Measurements from ENCODE around the gene KANSL1.

KANSL1 gene

GRCh38 chr17:46064460-46064859 is 128.8 kb downstream of the KANSL1 start:
- H4K91ac ChIP-seq (ENCODE audit: low read length) = no peak overlapping the region
- H3K4me1 ChIP-seq (ENCODE audit: control insufficient read depth, insufficient read depth, low read depth, low read length) = peaks cover 5% of the 10 kb centered on the region
- no peak overlapping the region for H2BK120ac ChIP-seq (ENCODE audit: low read depth, low read length)
- H2BK15ac ChIP-seq (ENCODE audit: low read depth, poor library complexity, severe bottlenecking) = no peak overlapping the region
- no peaks in the 10 kb centered on the region for H3K9me3 ChIP-seq (ENCODE audit: control insufficient read depth, low read length)
- DNase-seq = no peak
- no peak overlapping the region for H3K4me2 ChIP-seq (ENCODE audit: low read length, poor library complexity, severe bottlenecking)
- peaks cover 17 to 54% of the 10 kb centered on the region in 2 experiments for H3K36me3 ChIP-seq (ENCODE audit: control insufficient read depth in 1 of 2, insufficient read depth in 2 of 2, low read depth in 1 of 2, low read length in 2 of 2)
- no peak overlapping the region for H3K14ac ChIP-seq (ENCODE audit: low read length in 2 of 2)
- no peak overlapping the region for H2BK5ac ChIP-seq (ENCODE audit: low read depth, low read length, poor library complexity, severe bottlenecking)
- no peak overlapping the region for H2AFZ ChIP-seq (ENCODE audit: low read depth, low read length)
- no peak overlapping the region for H2BK12ac ChIP-seq (ENCODE audit: low read length in 2 of 2)
- H3K9ac ChIP-seq (ENCODE audit: low read length) = no peak overlapping the region
- H3K79me1 ChIP-seq (replicated peaks; ENCODE audit: low read length, poor library complexity, severe bottlenecking) = peaks cover 18% of the 10 kb centered on the region
- no peak overlapping the region for H3K4me3 ChIP-seq (ENCODE audit: insufficient read depth in 1 of 2, low read depth in 1 of 2, low read length in 2 of 2)
- no peak overlapping the region for H3K18ac ChIP-seq (ENCODE audit: low read depth in 1 of 2, low read length in 2 of 2)
- H3K27ac ChIP-seq (ENCODE audit: low read length, poor library complexity, severe bottlenecking) = peak overlapping the region; percentile 33
- no peak overlapping the region for H3K23ac ChIP-seq (ENCODE audit: low read length in 2 of 2)
- H2AK5ac ChIP-seq (ENCODE audit: low read length, severe bottlenecking) = peak overlapping the region; percentile 27
- no peak overlapping the region for H3K4ac ChIP-seq (ENCODE audit: low read depth in 1 of 2, low read length in 2 of 2)
- 97% methylated on average over 1 of the region's 1 CpG for WGBS
- no peak overlapping the region for H4K8ac ChIP-seq (ENCODE audit: low read length)
- no peaks in the 10 kb centered on the region for H3K27me3 ChIP-seq (ENCODE audit: control insufficient read depth in 1 of 2, insufficient read depth in 1 of 2, low read length in 2 of 2)

- no peak overlapping the region for H3K9ac ChIP-seq (ENCODE audit: low read length)
- H2BK120ac ChIP-seq (ENCODE audit: low read depth, low read length) = no peak overlapping the region
- H2BK12ac ChIP-seq (ENCODE audit: low read length in 2 of 2) = no peak overlapping the region
- DNase-seq = peak; percentile 70
- H3K27ac ChIP-seq (ENCODE audit: low read length, poor library complexity, severe bottlenecking) = peak overlapping the region; percentile 62
- no peak overlapping the region for H2AFZ ChIP-seq (ENCODE audit: low read depth, low read length)
- WGBS = 4% methylated on average over 2 of the region's 2 CpGs
- H3K27me3 ChIP-seq (ENCODE audit: control insufficient read depth in 1 of 2, insufficient read depth in 1 of 2, low read length in 2 of 2) = no peaks in the 10 kb centered on the region
- no peak overlapping the region for H3K14ac ChIP-seq (ENCODE audit: low read length in 2 of 2)
- H3K79me1 ChIP-seq (replicated peaks; ENCODE audit: low read length, poor library complexity, severe bottlenecking) = peaks cover 16% of the 10 kb centered on the region
- H3K4me1 ChIP-seq (ENCODE audit: control insufficient read depth, insufficient read depth, low read depth, low read length) = peaks cover 4% of the 10 kb centered on the region
- no peak overlapping the region for H4K91ac ChIP-seq (ENCODE audit: low read length)
- H2AK5ac ChIP-seq (ENCODE audit: low read length, severe bottlenecking) = no peak overlapping the region
- no peak overlapping the region for H2BK5ac ChIP-seq (ENCODE audit: low read depth, low read length, poor library complexity, severe bottlenecking)
- no peak overlapping the region for H3K18ac ChIP-seq (ENCODE audit: low read depth in 1 of 2, low read length in 2 of 2)
- H3K9me3 ChIP-seq (ENCODE audit: control insufficient read depth, low read length) = no peaks in the 10 kb centered on the region
- peaks cover 17 to 62% of the 10 kb centered on the region in 2 experiments for H3K36me3 ChIP-seq (ENCODE audit: control insufficient read depth in 1 of 2, insufficient read depth in 2 of 2, low read depth in 1 of 2, low read length in 2 of 2)
- no peak overlapping the region for H4K8ac ChIP-seq (ENCODE audit: low read length)
- H3K4ac ChIP-seq (ENCODE audit: low read depth in 1 of 2, low read length in 2 of 2) = no peak overlapping the region
- H3K4me3 ChIP-seq (ENCODE audit: insufficient read depth in 1 of 2, low read depth in 1 of 2, low read length in 2 of 2) = no peak overlapping the region
- no peak overlapping the region for H2BK15ac ChIP-seq (ENCODE audit: low read depth, poor library complexity, severe bottlenecking)
- H3K23ac ChIP-seq (ENCODE audit: low read length in 2 of 2) = no peak overlapping the region
- H3K4me2 ChIP-seq (ENCODE audit: low read length, poor library complexity, severe bottlenecking) = peak overlapping the region; percentile 49
Measured at GRCh38 chr17:46063241-46063640, 130.0 kb downstream of the KANSL1 start.

- 99% methylated on average over 4 of the region's 5 CpGs for WGBS
- H2BK15ac ChIP-seq (ENCODE audit: low read depth, poor library complexity, severe bottlenecking) = no peak overlapping the region
- H3K9ac ChIP-seq (ENCODE audit: low read length) = no peak overlapping the region
- peak; percentile 33 for DNase-seq
- peaks cover 15 to 49% of the 10 kb centered on the region in 2 experiments for H3K36me3 ChIP-seq (ENCODE audit: control insufficient read depth in 1 of 2, insufficient read depth in 2 of 2, low read depth in 1 of 2, low read length in 2 of 2)
- no peak overlapping the region for H3K4me2 ChIP-seq (ENCODE audit: low read length, poor library complexity, severe bottlenecking)
- no peak overlapping the region for H2BK120ac ChIP-seq (ENCODE audit: low read depth, low read length)
- H3K4me3 ChIP-seq (ENCODE audit: insufficient read depth in 1 of 2, low read depth in 1 of 2, low read length in 2 of 2) = no peak overlapping the region
- peaks cover 5% of the 10 kb centered on the region for H3K4me1 ChIP-seq (ENCODE audit: control insufficient read depth, insufficient read depth, low read depth, low read length)
- H3K14ac ChIP-seq (ENCODE audit: low read length in 2 of 2) = no peak overlapping the region
- H3K23ac ChIP-seq (ENCODE audit: low read length in 2 of 2) = no peak overlapping the region
- H2BK5ac ChIP-seq (ENCODE audit: low read depth, low read length, poor library complexity, severe bottlenecking) = no peak overlapping the region
- H2AK5ac ChIP-seq (ENCODE audit: low read length, severe bottlenecking) = no peak overlapping the region
- no peak overlapping the region for H3K27ac ChIP-seq (ENCODE audit: low read length, poor library complexity, severe bottlenecking)
- no peaks in the 10 kb centered on the region for H3K9me3 ChIP-seq (ENCODE audit: control insufficient read depth, low read length)
- H2BK12ac ChIP-seq (ENCODE audit: low read length in 2 of 2) = no peak overlapping the region
- no peak overlapping the region for H3K4ac ChIP-seq (ENCODE audit: low read depth in 1 of 2, low read length in 2 of 2)
- no peak overlapping the region for H2AFZ ChIP-seq (ENCODE audit: low read depth, low read length)
- H3K79me1 ChIP-seq (replicated peaks; ENCODE audit: low read length, poor library complexity, severe bottlenecking) = peaks cover 15% of the 10 kb centered on the region
- no peak overlapping the region for H4K91ac ChIP-seq (ENCODE audit: low read length)
- H4K8ac ChIP-seq (ENCODE audit: low read length) = no peak overlapping the region
- H3K18ac ChIP-seq (ENCODE audit: low read depth in 1 of 2, low read length in 2 of 2) = no peak overlapping the region
- no peaks in the 10 kb centered on the region for H3K27me3 ChIP-seq (ENCODE audit: control insufficient read depth in 1 of 2, insufficient read depth in 1 of 2, low read length in 2 of 2)
Measured at GRCh38 chr17:46061435-46061834, 131.8 kb downstream of the KANSL1 start.

GRCh38 chr17:46060461-46060860 is 132.8 kb downstream of the KANSL1 start:
- no CpG with 5 or more reads among the region's 2 CpGs for WGBS
- peak overlapping the region; percentile 84 for H3K27ac ChIP-seq (ENCODE audit: low read length, poor library complexity, severe bottlenecking)
- no peak for DNase-seq
- no peak overlapping the region for H2BK120ac ChIP-seq (ENCODE audit: low read depth, low read length)
- H3K9me3 ChIP-seq (ENCODE audit: control insufficient read depth, low read length) = no peaks in the 10 kb centered on the region
- H2BK5ac ChIP-seq (ENCODE audit: low read depth, low read length, poor library complexity, severe bottlenecking) = no peak overlapping the region
- H4K8ac ChIP-seq (ENCODE audit: low read length) = no peak overlapping the region
- no peak overlapping the region for H2AFZ ChIP-seq (ENCODE audit: low read depth, low read length)
- no peak overlapping the region for H3K14ac ChIP-seq (ENCODE audit: low read length in 2 of 2)
- no peak overlapping the region for H3K4me2 ChIP-seq (ENCODE audit: low read length, poor library complexity, severe bottlenecking)
- no peak overlapping the region for H3K9ac ChIP-seq (ENCODE audit: low read length)
- no peak overlapping the region for H4K91ac ChIP-seq (ENCODE audit: low read length)
- no peak overlapping the region for H2AK5ac ChIP-seq (ENCODE audit: low read length, severe bottlenecking)
- H2BK15ac ChIP-seq (ENCODE audit: low read depth, poor library complexity, severe bottlenecking) = no peak overlapping the region
- H3K4me1 ChIP-seq (ENCODE audit: control insufficient read depth, insufficient read depth, low read depth, low read length) = peaks cover 5% of the 10 kb centered on the region
- peaks cover 11% of the 10 kb centered on the region for H3K79me1 ChIP-seq (replicated peaks; ENCODE audit: low read length, poor library complexity, severe bottlenecking)
- no peak overlapping the region for H2BK12ac ChIP-seq (ENCODE audit: low read length in 2 of 2)
- no peak overlapping the region for H3K18ac ChIP-seq (ENCODE audit: low read depth in 1 of 2, low read length in 2 of 2)
- peaks cover 9 to 40% of the 10 kb centered on the region in 2 experiments for H3K36me3 ChIP-seq (ENCODE audit: control insufficient read depth in 1 of 2, insufficient read depth in 2 of 2, low read depth in 1 of 2, low read length in 2 of 2)
- H3K4ac ChIP-seq (ENCODE audit: low read depth in 1 of 2, low read length in 2 of 2) = no peak overlapping the region
- H3K23ac ChIP-seq (ENCODE audit: low read length in 2 of 2) = no peak overlapping the region
- H3K27me3 ChIP-seq (ENCODE audit: control insufficient read depth in 1 of 2, insufficient read depth in 1 of 2, low read length in 2 of 2) = no peaks in the 10 kb centered on the region
- no peak overlapping the region for H3K4me3 ChIP-seq (ENCODE audit: insufficient read depth in 1 of 2, low read depth in 1 of 2, low read length in 2 of 2)

All from mesenchymal stem cell (in vitro differentiated cells and primary cell).